Measurements from ENCODE around the gene PLXNA1.

GRCh38 chr3:126980266-126980811 lies 2.6 kb upstream of the PLXNA1 start:
- TF ChIP-seq SP1 (IDR thresholded peaks at IDR 0.05) (no peak), MAX (IDR thresholded peaks at IDR 0.05) (no peak)
